HG02970 (cell line): Measurements from ENCODE around the gene DPT.
"Not testable (repeated sequence)": the region's sequence is repeated elsewhere in the genome, so short reads cannot be mapped to it uniquely, and the experiment has no call there.

Experiments
- ATAC-seq: cut with Tn5 transposase; IDR thresholded peaks from one replicate; pipeline ENCODE4 v1.9.1; 2021; ENCODE audit warnings: mild to moderate bottlenecking, moderate library complexity, moderate number of reproducible peaks; ENCODE audit not compliant: unreplicated experiment, low FRiP score

DPT gene

DNA sequence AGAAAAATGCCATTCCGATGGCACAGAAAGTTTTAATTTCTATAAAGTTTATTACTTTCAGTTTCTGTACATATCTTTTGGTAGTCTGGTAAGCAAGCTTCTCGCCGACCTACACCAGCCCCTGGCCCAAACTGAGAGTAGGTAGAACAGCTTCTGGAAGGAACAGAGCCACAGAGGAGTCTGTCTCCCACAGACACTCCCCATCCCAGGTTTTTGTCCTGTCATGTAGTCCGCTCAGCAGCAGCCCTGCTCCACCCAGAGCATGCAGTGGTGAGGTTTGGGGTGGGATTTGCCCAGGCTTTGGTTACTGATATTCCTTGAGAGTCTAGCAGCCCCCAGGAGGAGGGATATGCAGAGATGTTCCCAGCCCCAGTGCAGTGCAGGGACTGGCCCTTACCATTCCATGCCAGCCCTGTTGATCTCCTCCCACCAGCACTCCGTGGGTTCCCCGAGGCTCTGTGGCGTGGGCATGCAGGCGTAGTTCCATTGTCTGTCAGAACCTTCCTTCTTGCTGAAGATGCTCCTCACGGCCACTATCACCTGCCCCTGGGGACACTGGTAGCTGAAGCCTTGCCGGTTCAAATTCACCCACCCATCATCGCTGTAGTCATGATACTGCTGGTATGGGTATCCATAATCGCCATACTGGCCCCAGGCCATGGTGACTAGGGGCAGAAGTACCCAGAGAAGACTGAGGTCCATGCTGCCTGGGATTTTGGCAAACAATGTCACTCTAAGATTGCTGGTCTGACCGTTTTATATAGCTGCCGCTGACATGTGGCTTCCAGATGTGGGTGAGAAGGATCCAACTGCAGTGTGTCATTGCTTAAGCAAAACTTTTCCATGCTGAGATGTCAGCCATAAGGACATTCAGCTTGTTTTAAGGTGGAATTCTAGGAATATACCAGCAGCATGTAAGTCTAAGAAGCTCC, at the start of gene DPT:
DPT (minus strand) TSS at position 734 of the 932 bp plus-strand sequence; CDS start at position 702, 32 bp downstream.
- no peak for ATAC-seq

DNA sequence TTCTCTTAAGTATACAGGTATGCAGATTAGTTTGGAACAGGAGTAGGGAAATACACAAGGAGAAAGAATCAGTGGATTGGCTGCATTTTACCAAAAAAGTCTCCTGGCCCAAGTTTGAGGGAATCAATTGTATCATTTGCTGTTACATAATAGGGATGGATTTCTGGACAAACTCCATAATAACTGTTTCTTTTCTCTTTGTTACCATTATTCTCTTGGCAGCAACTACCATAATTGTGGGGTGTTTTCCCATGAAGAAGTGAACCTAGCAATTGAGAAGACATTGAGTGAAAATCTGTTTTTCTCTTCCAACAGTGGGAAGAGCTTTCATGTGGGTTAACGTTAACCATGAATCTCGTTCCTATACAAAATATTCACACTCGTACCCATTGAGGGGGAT, 46.4 kb upstream of the DPT start:
- ATAC-seq: no peak

DNA sequence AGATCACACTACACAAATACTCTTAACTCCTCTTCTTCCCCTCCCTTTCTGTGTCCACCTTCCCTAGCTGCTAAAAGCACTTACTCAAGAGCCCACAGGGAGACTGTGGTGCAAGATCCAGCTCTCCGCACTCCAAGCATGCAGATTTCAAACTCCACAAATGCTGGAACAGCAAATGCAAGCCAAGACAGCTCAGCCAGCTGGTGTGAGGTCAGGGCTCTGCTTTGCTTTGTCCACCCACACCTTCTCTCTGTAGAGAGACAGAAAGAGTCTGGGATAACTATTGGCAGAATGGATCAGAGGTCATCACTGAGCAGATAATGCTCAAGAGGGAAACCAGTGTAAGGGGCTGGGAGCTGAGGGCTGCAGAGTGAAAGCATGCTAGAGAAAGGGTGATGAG, 45.2 kb upstream of the DPT start:
- ATAC-seq: no peak

DNA sequence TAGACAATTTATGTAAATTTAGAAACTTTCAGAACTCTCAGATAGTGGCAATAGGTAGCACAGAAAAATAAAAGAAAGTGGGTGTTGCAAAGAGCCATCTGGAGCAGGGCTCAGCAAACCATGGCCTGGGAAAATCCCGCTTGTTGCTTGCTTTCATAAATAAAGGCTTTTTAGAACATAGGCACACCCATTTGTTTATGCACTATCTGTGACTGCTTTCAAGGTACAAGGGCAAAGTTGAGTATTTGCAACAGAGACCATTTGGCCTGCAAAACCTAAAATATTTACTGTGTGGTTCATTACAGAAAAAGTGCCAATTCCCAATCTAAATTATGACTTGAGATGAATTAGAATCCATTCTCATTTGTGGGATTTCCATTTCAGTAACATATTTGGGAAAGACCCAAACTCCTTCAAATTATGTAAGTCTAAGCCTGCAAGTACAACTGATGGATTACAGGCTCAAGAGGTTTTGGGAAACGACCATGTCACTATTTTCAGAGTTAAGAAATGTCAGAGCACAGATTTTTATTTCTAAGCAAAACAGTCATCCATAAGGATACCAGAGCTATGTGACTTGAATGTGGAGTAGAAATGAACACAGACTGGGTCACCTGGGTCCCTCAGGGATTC, 43.5 kb upstream of the DPT start:
- no peak for ATAC-seq

GRCh38 chr1:168771104-168771630, 42.2 kb upstream of the DPT start:
- no peak for ATAC-seq

DNA sequence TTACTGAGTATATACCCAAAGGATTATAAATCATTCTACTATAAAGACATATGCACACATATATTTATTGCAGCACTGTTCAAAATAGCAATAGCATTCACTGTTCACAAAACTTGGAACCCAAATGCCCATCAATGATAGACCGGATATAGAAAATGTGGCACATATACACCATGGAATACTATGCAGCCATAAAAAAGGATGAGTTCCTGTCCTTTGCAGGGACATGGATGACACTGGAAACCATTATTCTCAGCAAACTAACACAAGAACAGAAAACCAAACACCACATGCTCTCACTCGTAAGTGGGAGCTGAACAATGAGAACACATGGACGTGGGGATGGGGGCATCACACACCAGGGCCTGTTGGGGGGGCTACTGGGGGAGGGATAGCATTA, 40.9 kb upstream of the DPT start:
- ATAC-seq: not testable (repeated sequence)

DNA sequence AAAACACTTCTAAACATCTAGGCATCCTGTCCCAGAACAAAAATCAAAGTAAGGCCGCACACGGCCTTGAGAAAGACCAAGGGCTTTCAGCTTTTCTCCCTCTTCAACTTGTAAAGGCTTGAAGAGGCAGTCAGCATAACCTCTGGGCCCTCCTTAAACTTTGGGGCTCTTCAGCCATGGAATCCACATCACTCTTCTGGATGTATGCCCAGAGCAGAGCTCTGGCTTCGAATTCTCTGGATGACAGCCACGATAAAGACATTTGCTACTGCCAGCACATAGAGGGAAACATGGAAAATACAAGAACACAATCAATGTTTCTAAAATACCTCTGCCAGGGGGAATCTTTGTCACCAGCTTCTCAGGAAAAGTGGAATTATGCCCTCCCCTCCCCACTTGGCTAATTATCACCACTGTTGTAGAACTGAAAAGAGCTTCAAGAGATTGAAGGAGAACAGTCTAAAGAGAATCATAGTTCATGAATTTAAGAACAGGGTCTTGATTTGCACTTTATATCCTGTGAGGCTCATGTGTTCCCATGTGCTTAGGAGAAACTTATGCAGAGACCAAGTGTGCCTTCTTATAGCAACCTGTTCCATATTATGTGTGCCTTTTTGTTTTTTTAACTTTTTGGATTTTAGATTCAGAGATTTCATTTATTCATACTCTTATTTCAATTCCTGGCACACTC, 39.0 kb upstream of the DPT start:
- ATAC-seq: no peak

DNA sequence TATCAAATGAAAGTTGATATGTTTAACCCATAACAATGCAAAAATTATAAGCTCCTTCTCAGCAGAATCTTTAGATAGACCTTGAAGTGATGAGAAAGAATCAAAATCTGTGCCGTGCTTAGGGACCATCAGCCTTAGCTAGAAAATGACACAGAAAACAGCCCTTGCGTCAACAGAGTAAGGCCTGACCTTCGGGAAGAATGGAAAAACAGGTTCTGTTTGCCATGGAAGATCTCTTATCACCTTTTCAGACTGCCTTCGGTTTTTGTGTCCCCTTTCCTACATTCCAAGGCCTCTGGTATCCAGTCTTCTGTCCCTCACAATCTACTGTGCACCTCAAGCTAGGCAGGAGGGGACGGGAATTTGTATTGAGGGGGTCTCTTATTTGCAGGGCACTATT, 37.6 kb upstream of the DPT start:
- no peak for ATAC-seq

DNA sequence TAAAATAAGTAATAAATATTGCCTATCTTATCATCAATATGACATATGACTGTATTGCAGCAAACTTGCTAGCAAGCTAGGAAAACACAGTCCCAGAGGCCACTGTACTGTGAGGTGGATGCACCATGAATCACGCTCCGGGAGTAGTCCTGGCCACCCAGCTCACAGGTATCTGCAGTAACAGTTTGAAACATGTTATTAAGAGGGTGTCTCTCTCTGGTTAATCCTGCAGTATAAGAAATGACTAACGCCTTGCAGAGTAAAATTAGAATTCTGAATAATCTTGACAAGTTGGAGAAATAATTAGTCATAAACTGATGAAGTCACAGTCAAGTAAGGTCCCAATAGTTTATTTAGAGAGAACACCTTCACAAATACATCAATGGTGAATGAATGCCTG, 34.0 kb upstream of the DPT start:
- no peak for ATAC-seq

DNA sequence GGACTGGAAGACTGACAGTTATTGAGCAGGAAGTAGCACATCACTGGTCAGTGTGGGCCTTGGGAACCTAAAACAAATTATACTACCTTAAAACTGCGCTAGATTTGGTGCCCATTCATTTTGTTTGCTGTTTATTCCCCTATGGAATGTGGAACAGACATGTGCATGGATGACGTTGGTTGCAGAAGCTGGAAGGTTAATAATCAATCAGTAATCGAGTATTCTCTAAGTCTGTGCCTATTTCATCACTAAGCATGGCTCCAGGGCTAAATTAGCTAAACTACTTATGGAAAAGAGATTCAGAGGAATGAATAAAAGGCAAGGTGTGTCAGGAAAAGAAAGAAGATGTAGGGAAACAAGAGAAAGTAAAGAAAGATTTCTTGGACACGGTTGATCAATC, 33.5 kb upstream of the DPT start:
- no peak for ATAC-seq

GRCh38 chr1:168760781-168761180, 31.8 kb upstream of the DPT start:
- ATAC-seq: no peak

- no peak for ATAC-seq
Observed at GRCh38 chr1:168760241-168760640, 31.2 kb upstream of the DPT start.

GRCh38 chr1:168759077-168759476, 30.1 kb upstream of the DPT start:
- no peak for ATAC-seq

DNA sequence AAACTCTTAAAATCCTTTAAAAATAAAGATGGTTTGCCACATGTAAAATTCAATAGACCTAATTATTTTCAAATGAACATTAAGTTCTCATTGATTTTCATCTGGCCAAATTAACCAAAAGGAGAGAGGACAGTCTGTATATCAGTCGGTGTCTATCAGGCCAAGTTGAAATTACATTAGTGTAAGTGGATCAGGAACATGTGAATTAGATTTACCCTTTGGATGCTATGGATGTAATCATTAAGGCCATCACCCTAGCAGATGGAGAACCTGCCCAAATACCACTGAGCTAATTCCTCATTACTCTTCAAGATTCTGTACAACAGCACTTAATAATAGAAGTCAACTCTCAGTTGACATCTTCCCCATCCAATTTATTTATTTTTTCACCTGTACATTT, 29.5 kb upstream of the DPT start:
- no peak for ATAC-seq

GRCh38 chr1:168755800-168756418, 26.9 kb upstream of the DPT start:
- ATAC-seq: no peak

- no peak for ATAC-seq
Observed at GRCh38 chr1:168752171-168752832, 23.3 kb upstream of the DPT start.

- no peak for ATAC-seq
Observed at GRCh38 chr1:168751195-168751650, 22.2 kb upstream of the DPT start.

DNA sequence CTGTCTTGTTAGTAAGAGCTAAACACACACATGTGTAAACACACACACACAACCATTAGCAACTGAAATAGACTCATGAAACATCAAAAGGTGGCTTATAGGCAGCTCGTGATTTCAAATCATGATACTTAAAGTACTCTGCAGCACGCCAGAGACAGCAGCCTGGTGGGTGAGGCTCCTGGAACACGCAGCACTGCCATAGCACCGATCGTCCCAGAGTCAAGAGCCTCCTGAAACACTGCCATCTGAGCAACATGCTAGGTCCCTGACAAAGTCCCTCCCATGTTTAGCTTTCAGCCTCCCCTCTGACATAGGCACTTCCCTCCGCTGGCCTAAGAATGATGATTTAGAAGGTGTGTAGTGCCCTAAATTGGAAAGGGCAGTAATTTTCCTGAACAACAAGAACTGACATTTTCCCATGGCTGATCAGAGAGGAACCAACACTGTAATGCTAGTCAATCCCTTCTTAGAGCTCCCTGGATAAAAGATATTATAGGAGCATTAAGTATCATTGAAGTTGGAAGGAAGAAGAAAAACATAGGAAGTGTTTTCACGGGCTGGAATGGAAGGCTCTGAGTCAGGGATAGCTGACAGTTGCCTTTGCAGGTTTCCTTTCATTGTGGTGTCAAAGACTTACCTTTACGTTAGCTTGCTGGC, 14.1 kb upstream of the DPT start:
- ATAC-seq: no peak

GRCh38 chr1:168742386-168742785, 13.4 kb upstream of the DPT start:
- ATAC-seq: no peak
